ENCODE results near the gene COPS6.
A peak's percentile ranks its signal among the peaks of the same experiment; 100 is the strongest.

COPS6 gene

DNA sequence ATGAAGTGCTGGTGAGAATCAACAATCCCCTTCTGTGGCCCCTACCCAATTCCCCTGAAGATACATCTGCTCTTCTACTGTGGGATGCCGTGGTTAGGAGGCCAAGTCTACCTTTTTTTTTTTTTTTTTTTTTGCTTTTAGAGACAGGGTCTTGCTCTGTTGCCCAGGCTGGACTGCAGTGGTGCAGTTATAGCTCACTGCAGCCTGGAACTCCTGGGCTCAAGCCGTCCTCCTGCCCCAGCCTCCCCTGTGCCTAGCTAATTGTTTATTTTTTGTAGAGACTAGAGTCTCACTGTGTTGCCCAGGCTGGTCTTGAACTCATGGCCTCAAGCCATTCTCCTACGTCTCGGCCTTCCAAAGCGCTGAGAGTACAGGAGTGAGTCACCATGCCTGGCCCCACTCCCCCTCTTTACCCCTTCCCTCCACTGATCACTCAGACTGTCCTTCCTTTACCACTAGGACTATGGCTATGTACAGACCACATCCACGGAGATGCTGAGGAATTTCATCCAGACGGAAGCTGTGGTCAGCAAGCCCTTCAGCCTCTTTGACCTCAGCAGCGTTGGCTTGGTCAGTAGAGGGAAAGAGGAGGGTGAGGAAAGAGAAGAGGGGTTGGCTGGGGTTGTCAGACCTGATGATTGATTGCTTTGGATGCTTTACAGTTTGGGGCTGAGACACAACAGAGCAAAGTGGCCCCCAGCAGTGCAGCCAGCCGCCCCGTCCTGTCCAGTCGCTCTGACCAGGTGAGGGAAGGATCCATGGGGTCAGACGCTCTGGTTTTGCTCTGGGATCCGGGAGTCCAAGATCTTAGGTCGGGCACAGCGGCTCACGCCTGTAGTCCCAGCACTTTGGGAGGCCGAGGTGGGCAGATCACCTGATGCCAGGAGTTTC lies 14.4 kb downstream of the COPS6 start:
- Histone ChIP-seq H2AK5ac (ENCODE audit: low read length, severe bottlenecking) (peak overlapping the region; percentile 68), H3K27ac (ENCODE audit: low read length, poor library complexity, severe bottlenecking) (no peak overlapping the region), H4K8ac (ENCODE audit: low read length) (peak overlapping the region; percentile 86), H2BK5ac (ENCODE audit: low read depth, low read length, poor library complexity, severe bottlenecking) (no peak overlapping the region), H3K9me3 (ENCODE audit: control insufficient read depth, low read length) (no peaks in the 10 kb centered on the region), H3K4me3 (ENCODE audit: insufficient read depth in 1 of 2, low read depth in 1 of 2, low read length in 2 of 2) (peak overlapping the region in 1 of 2 experiments; percentile 85), H3K36me3 (ENCODE audit: control insufficient read depth in 1 of 2, insufficient read depth in 2 of 2, low read depth in 1 of 2, low read length in 2 of 2) (peaks cover 59 to 60% of the 10 kb centered on the region in 2 experiments), H3K9ac (ENCODE audit: low read length) (peak overlapping the region; percentile 89), H3K4me1 (ENCODE audit: control insufficient read depth, insufficient read depth, low read depth, low read length) (peaks cover 21% of the 10 kb centered on the region), H2BK15ac (ENCODE audit: low read depth, poor library complexity, severe bottlenecking) (peak overlapping the region; percentile 92), H2BK12ac (ENCODE audit: low read length in 2 of 2) (peak overlapping the region; percentile 73 to 78), H3K27me3 (ENCODE audit: control insufficient read depth in 1 of 2, insufficient read depth in 1 of 2, low read length in 2 of 2) (no peaks in the 10 kb centered on the region), H3K4ac (ENCODE audit: low read depth in 1 of 2, low read length in 2 of 2) (peak overlapping the region; percentile 50 to 88), H3K4me2 (ENCODE audit: low read length, poor library complexity, severe bottlenecking) (no peak overlapping the region), H3K79me1 (replicated peaks; ENCODE audit: low read length, poor library complexity, severe bottlenecking) (peaks cover 20% of the 10 kb centered on the region), H3K23ac (ENCODE audit: low read length in 2 of 2) (no peak overlapping the region), H2AFZ (ENCODE audit: low read depth, low read length) (no peak overlapping the region), H2BK120ac (ENCODE audit: low read depth, low read length) (peak overlapping the region; percentile 83), H4K91ac (ENCODE audit: low read length) (peak overlapping the region; percentile 55), H3K18ac (ENCODE audit: low read depth in 1 of 2, low read length in 2 of 2) (peak overlapping the region; percentile 60 to 83), H3K14ac (ENCODE audit: low read length in 2 of 2) (no peak overlapping the region)
- DNase-seq = peak; percentile 99
- 22% methylated on average over 15 of the region's 17 CpGs for WGBS

GRCh38 chr7:100105534-100105933 lies 16.8 kb downstream of the COPS6 start:
- no peak overlapping the region for H3K4me3 ChIP-seq (ENCODE audit: insufficient read depth in 1 of 2, low read depth in 1 of 2, low read length in 2 of 2)
- 100% methylated on average over 3 of the region's 4 CpGs for WGBS

DNA sequence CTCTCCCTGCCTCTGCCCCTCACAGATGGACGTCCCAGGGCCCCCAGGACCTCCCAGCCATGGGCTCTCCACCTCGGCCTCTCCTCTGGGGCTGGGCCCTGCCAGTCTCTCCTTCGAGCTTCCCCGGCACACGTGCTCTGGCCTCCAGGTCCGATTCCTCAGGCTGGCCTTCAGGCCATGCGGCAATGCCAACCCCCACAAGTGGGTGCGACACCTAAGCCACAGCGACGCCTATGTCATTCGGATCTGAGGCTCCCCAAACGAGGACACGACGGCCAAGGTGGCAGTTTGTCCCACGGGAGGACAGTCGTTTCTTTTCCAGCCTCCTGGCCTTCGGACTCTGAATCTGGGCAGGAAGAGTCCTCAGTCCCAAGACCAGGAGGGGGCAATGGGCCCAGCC lies 17.9 kb downstream of the COPS6 start:
- Histone ChIP-seq H2BK5ac (ENCODE audit: low read depth, low read length, poor library complexity, severe bottlenecking) (no peak overlapping the region), H3K4ac (ENCODE audit: low read depth in 1 of 2, low read length in 2 of 2) (no peak overlapping the region), H2BK12ac (ENCODE audit: low read length in 2 of 2) (no peak overlapping the region), H3K23ac (ENCODE audit: low read length in 2 of 2) (no peak overlapping the region), H3K79me1 (replicated peaks; ENCODE audit: low read length, poor library complexity, severe bottlenecking) (peaks cover 12% of the 10 kb centered on the region), H2BK15ac (ENCODE audit: low read depth, poor library complexity, severe bottlenecking) (no peak overlapping the region), H3K4me2 (ENCODE audit: low read length, poor library complexity, severe bottlenecking) (no peak overlapping the region), H2AK5ac (ENCODE audit: low read length, severe bottlenecking) (no peak overlapping the region), H3K18ac (ENCODE audit: low read depth in 1 of 2, low read length in 2 of 2) (no peak overlapping the region), H3K36me3 (ENCODE audit: control insufficient read depth in 1 of 2, insufficient read depth in 2 of 2, low read depth in 1 of 2, low read length in 2 of 2) (peaks cover 72 to 77% of the 10 kb centered on the region in 2 experiments), H3K14ac (ENCODE audit: low read length in 2 of 2) (no peak overlapping the region), H3K9me3 (ENCODE audit: control insufficient read depth, low read length) (no peaks in the 10 kb centered on the region), H2AFZ (ENCODE audit: low read depth, low read length) (no peak overlapping the region), H4K8ac (ENCODE audit: low read length) (no peak overlapping the region), H3K4me1 (ENCODE audit: control insufficient read depth, insufficient read depth, low read depth, low read length) (peaks cover 9% of the 10 kb centered on the region), H3K27ac (ENCODE audit: low read length, poor library complexity, severe bottlenecking) (no peak overlapping the region), H3K9ac (ENCODE audit: low read length) (no peak overlapping the region), H2BK120ac (ENCODE audit: low read depth, low read length) (no peak overlapping the region), H4K91ac (ENCODE audit: low read length) (no peak overlapping the region), H3K27me3 (ENCODE audit: control insufficient read depth in 1 of 2, insufficient read depth in 1 of 2, low read length in 2 of 2) (no peaks in the 10 kb centered on the region), H3K4me3 (ENCODE audit: insufficient read depth in 1 of 2, low read depth in 1 of 2, low read length in 2 of 2) (no peak overlapping the region)
- no peak for DNase-seq
- WGBS = 96% methylated on average over 17 of the region's 17 CpGs

More at GRCh38 chr7:100105534-100105933, 16.8 kb downstream of the COPS6 start:
- peak overlapping the region in 1 of 2 experiments; percentile 44 for H2BK12ac ChIP-seq (ENCODE audit: low read length in 2 of 2)
- no peaks in the 10 kb centered on the region for H3K9me3 ChIP-seq (ENCODE audit: control insufficient read depth, low read length)
- no peak overlapping the region for H3K4me2 ChIP-seq (ENCODE audit: low read length, poor library complexity, severe bottlenecking)
- H3K23ac ChIP-seq (ENCODE audit: low read length in 2 of 2) = no peak overlapping the region
- no peak overlapping the region for H2AFZ ChIP-seq (ENCODE audit: low read depth, low read length)
- H2BK15ac ChIP-seq (ENCODE audit: low read depth, poor library complexity, severe bottlenecking) = no peak overlapping the region
- peak overlapping the region; percentile 54 for H4K91ac ChIP-seq (ENCODE audit: low read length)
- no peak overlapping the region for H3K18ac ChIP-seq (ENCODE audit: low read depth in 1 of 2, low read length in 2 of 2)
- H3K4ac ChIP-seq (ENCODE audit: low read depth in 1 of 2, low read length in 2 of 2) = no peak overlapping the region
- H2BK5ac ChIP-seq (ENCODE audit: low read depth, low read length, poor library complexity, severe bottlenecking) = no peak overlapping the region
- H2AK5ac ChIP-seq (ENCODE audit: low read length, severe bottlenecking) = no peak overlapping the region
- DNase-seq = no peak
- no peak overlapping the region for H3K14ac ChIP-seq (ENCODE audit: low read length in 2 of 2)
- peaks cover 62 to 66% of the 10 kb centered on the region in 2 experiments for H3K36me3 ChIP-seq (ENCODE audit: control insufficient read depth in 1 of 2, insufficient read depth in 2 of 2, low read depth in 1 of 2, low read length in 2 of 2)
- H3K27me3 ChIP-seq (ENCODE audit: control insufficient read depth in 1 of 2, insufficient read depth in 1 of 2, low read length in 2 of 2) = no peaks in the 10 kb centered on the region
- H3K27ac ChIP-seq (ENCODE audit: low read length, poor library complexity, severe bottlenecking) = no peak overlapping the region
- peaks cover 12% of the 10 kb centered on the region for H3K4me1 ChIP-seq (ENCODE audit: control insufficient read depth, insufficient read depth, low read depth, low read length)
- H3K9ac ChIP-seq (ENCODE audit: low read length) = no peak overlapping the region
- no peak overlapping the region for H2BK120ac ChIP-seq (ENCODE audit: low read depth, low read length)
- H4K8ac ChIP-seq (ENCODE audit: low read length) = no peak overlapping the region
- peaks cover 12% of the 10 kb centered on the region for H3K79me1 ChIP-seq (replicated peaks; ENCODE audit: low read length, poor library complexity, severe bottlenecking)

DNA sequence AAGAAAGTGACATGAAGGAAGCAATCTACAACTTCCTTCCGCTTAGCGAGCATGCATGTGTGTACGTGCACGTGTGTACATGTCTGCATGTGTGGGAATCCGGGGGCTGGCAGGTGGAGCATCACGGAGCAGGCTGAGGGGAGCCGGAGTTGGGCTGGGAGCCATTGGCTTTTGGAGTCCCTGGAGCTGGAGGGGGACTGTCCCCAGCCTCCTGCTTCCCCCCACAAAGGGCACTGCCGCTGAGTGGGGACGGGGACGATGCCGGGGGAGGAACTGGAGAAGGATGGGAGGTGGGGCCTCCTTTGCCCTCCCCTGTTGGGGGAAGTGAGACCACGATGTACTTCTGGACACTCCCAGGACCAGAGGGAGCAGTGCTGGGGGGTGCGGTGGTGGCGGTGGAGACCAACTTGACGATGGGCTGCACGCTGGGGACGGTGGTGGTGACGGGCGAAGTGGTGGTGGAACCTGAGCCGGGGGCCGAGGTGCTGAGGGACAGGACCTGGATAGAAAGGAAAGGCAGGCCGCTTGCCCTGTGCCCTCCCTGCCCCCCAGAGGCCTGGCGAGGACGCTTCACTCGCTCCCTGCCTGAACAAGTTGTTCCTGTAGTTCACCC lies 18.5 kb downstream of the COPS6 start:
- Histone ChIP-seq H3K23ac (ENCODE audit: low read length in 2 of 2) (no peak overlapping the region), H4K8ac (ENCODE audit: low read length) (peak overlapping the region; percentile 45), H2BK12ac (ENCODE audit: low read length in 2 of 2) (peak overlapping the region in 1 of 2 experiments; percentile 23), H3K9ac (ENCODE audit: low read length) (no peak overlapping the region), H3K18ac (ENCODE audit: low read depth in 1 of 2, low read length in 2 of 2) (no peak overlapping the region), H2BK120ac (ENCODE audit: low read depth, low read length) (no peak overlapping the region), H3K36me3 (ENCODE audit: control insufficient read depth in 1 of 2, insufficient read depth in 2 of 2, low read depth in 1 of 2, low read length in 2 of 2) (peaks cover 78 to 83% of the 10 kb centered on the region in 2 experiments), H3K4me1 (ENCODE audit: control insufficient read depth, insufficient read depth, low read depth, low read length) (peaks cover 8% of the 10 kb centered on the region), H2AFZ (ENCODE audit: low read depth, low read length) (no peak overlapping the region), H2BK15ac (ENCODE audit: low read depth, poor library complexity, severe bottlenecking) (peak overlapping the region; percentile 44), H4K91ac (ENCODE audit: low read length) (peak overlapping the region; percentile 43), H3K9me3 (ENCODE audit: control insufficient read depth, low read length) (no peaks in the 10 kb centered on the region), H3K4me3 (ENCODE audit: insufficient read depth in 1 of 2, low read depth in 1 of 2, low read length in 2 of 2) (no peak overlapping the region), H3K4me2 (ENCODE audit: low read length, poor library complexity, severe bottlenecking) (no peak overlapping the region), H3K4ac (ENCODE audit: low read depth in 1 of 2, low read length in 2 of 2) (no peak overlapping the region), H2AK5ac (ENCODE audit: low read length, severe bottlenecking) (no peak overlapping the region), H2BK5ac (ENCODE audit: low read depth, low read length, poor library complexity, severe bottlenecking) (no peak overlapping the region), H3K79me1 (replicated peaks; ENCODE audit: low read length, poor library complexity, severe bottlenecking) (peaks cover 12% of the 10 kb centered on the region), H3K14ac (ENCODE audit: low read length in 2 of 2) (no peak overlapping the region), H3K27ac (ENCODE audit: low read length, poor library complexity, severe bottlenecking) (no peak overlapping the region), H3K27me3 (ENCODE audit: control insufficient read depth in 1 of 2, insufficient read depth in 1 of 2, low read length in 2 of 2) (no peaks in the 10 kb centered on the region)
- no peak for DNase-seq
- 95% methylated on average over 25 of the region's 25 CpGs for WGBS
